Endothelial cell of umbilical vein (primary cell): ENCODE results near the gene LAMC1. TPM values are rescaled to one million over a fixed set of nuclear protein-coding genes. Genes with fewer than 3 reads are reported as not detected.

Experiments used
- BruUV-seq: library from RNA; stranded (reverse); fragments of 400-500 nt; replicated peaks from 2 replicates; lab custom pipeline; 2021; lab: Mats Ljungman, UMichigan
- CTCF ChIA-PET: fragments of 300-600, 350-600 bp; sonication (Branson Sonifier 250); formaldehyde crosslinking; loops from one replicate; lab custom pipeline; 2021; ENCODE audit warnings: antibody characterized with exemption, inconsistent platforms; lab: Charles Lee
- POLR2A ChIA-PET: fragments of 300-600, 350-600 bp; sonication (Branson Sonifier 250); formaldehyde crosslinking; loops from one replicate; lab custom pipeline; 2021; ENCODE audit warnings: antibody characterized with exemption, inconsistent platforms; lab: Charles Lee
- DNase-seq: peaks from one replicate; pipeline ENCODE4 v3.0.0-alpha.2; 2011; ENCODE audit warnings: low read depth, low spot score
- FAIRE-seq: peaks from 2 replicates; lab custom pipeline; 2011; peaks lifted over from hg19 to GRCh38; lab: Jason Lieb, UNC
- H2AFZ ChIP-seq: 2 replicates; pipeline ENCODE4 v1.6.0; 2012; ENCODE audit warnings: low read depth, low read length, control low read depth, inconsistent platforms
- H3K27ac ChIP-seq: 2 replicates; pipeline ENCODE4 v1.5.1; 2011; ENCODE audit warnings: low read depth, mild to moderate bottlenecking, control low read depth, low read length, moderate library complexity; ENCODE audit not compliant: insufficient read depth
- H3K27me3 ChIP-seq, 2 experiments: 2 replicates each; pipeline versions ENCODE4 v1.6.0 to v1.6.1; 2011; ENCODE audit warnings: low read length in 2 of 2, mixed read lengths in 1 of 2; ENCODE audit not compliant: control insufficient read depth in 2 of 2, insufficient read depth in 2 of 2
- H3K36me3 ChIP-seq, 2 experiments: 2 replicates in 1 of 2; 3 replicates in 1 of 2; pipeline ENCODE4 v1.5.1; 2011; ENCODE audit warnings: low read length in 2 of 2, mild to moderate bottlenecking in 1 of 2, moderate library complexity in 1 of 2; ENCODE audit not compliant: control insufficient read depth in 2 of 2, insufficient read depth in 2 of 2; ENCODE audit errors: extremely low read depth in 1 of 2
- H3K4me1 ChIP-seq: 3 replicates; pipeline ENCODE4 v1.5.1; 2011; ENCODE audit warnings: mild to moderate bottlenecking, low read length; ENCODE audit not compliant: control insufficient read depth, insufficient read depth; ENCODE audit errors: extremely low read depth
- H3K4me2 ChIP-seq: 2 replicates; pipeline ENCODE4 v1.6.1; 2011; ENCODE audit warnings: low read length, control low read depth, mixed read lengths; ENCODE audit not compliant: insufficient read depth
- H3K4me3 ChIP-seq, 3 experiments: fragments of 200-600 bp in 1 of 3; sonication (generic), shearing (Covaris generic) in 1 of 3; replicated peaks in 1 of 3; 2 replicates each; pipeline ENCODE4 v1.5.1; 2011 to 2016; ENCODE audit warnings: control low read depth in 3 of 3, low read length in 3 of 3, mild to moderate bottlenecking in 2 of 3, inconsistent platforms in 1 of 3, low read depth in 1 of 3, moderate library complexity in 1 of 3; ENCODE audit not compliant: insufficient read depth in 1 of 3
- H3K79me2 ChIP-seq: 2 replicates; pipeline ENCODE4 v1.6.0; 2012; ENCODE audit warnings: low read length, inconsistent platforms; ENCODE audit not compliant: control insufficient read depth, insufficient read depth
- H3K9ac ChIP-seq: replicated peaks from 2 replicates; pipeline ENCODE3; 2011; ENCODE audit warnings: low read length, control low read depth; ENCODE audit not compliant: insufficient read depth; ENCODE audit errors: extremely low read depth
- H3K9me1 ChIP-seq: replicated peaks from 3 replicates; pipeline ENCODE4 v1.6.0; 2011; ENCODE audit warnings: mild to moderate bottlenecking, low read length; ENCODE audit not compliant: control insufficient read depth, insufficient read depth; ENCODE audit errors: extremely low read depth
- H3K9me3 ChIP-seq: replicated peaks from 2 replicates; pipeline ENCODE4 v1.5.1; 2012; ENCODE audit warnings: low read length, inconsistent platforms; ENCODE audit not compliant: control insufficient read depth, insufficient read depth
- H4K20me1 ChIP-seq: replicated peaks from 2 replicates; pipeline ENCODE3; 2011; ENCODE audit warnings: mild to moderate bottlenecking, low read length; ENCODE audit not compliant: control insufficient read depth, insufficient read depth; ENCODE audit errors: extremely low read depth
- EZH2 ChIP-seq: IDR thresholded peaks from 2 replicates; pipeline ENCODE4 v1.6.1; 2012; ENCODE audit warnings: borderline replicate concordance, low read depth, mild to moderate bottlenecking, moderate library complexity, low read length, inconsistent platforms; ENCODE audit not compliant: severe bottlenecking
- FOS ChIP-seq: IDR thresholded peaks from 2 replicates; pipeline ENCODE4 v1.6.1; 2011; ENCODE audit warnings: mild to moderate bottlenecking, low read length, moderate library complexity, borderline replicate concordance; ENCODE audit not compliant: insufficient read depth
- GATA2 ChIP-seq: IDR thresholded peaks from 2 replicates; pipeline ENCODE4 v1.7.0; 2011; ENCODE audit warnings: low read depth, mild to moderate bottlenecking, moderate library complexity, mixed read lengths, low read length; ENCODE audit not compliant: insufficient read length, insufficient read depth
- JUN ChIP-seq: IDR thresholded peaks from 2 replicates; pipeline ENCODE4 v1.6.1; 2011; ENCODE audit warnings: borderline replicate concordance, low read depth; ENCODE audit not compliant: insufficient read length, insufficient read depth
- MYC ChIP-seq: IDR thresholded peaks from one replicate; pipeline ENCODE4 v1.6.1; 2011; ENCODE audit warnings: mild to moderate bottlenecking, low read depth, low read length
- POLR2A ChIP-seq: IDR thresholded peaks from 2 replicates; pipeline ENCODE4 v1.6.1; 2012; ENCODE audit warnings: low read depth, mild to moderate bottlenecking, control low read depth, low read length
- POLR2AphosphoS5 ChIP-seq: IDR thresholded peaks from 2 replicates; pipeline ENCODE4 v1.6.1; 2012; ENCODE audit warnings: low read depth, mild to moderate bottlenecking, control low read depth, low read length, moderate library complexity; ENCODE audit not compliant: insufficient read depth
- dilution Hi-C: fragments of 300-500 bp; cut with MboI; formaldehyde crosslinking; loops from one replicate; pipeline ENCODE4 v1.15.0; 2019; ENCODE audit warnings: low sequenced_read_pairs; ENCODE audit not compliant: extremely low pct_ligation_motif_present
- intact Hi-C: fragments of 100-400 bp; cut with micrococcal nuclease; formaldehyde crosslinking; loops from one replicate; pipeline ENCODE4 v1.10.0; 2022
- polyA plus RNA-seq, 4 experiments: library from polyadenylated mRNA; depleted of rRNA in 3 of 4; stranded (reverse) in 3 of 4; unstranded in 1 of 4; fragments of >200 nt; gene quantifications; 2 replicates each; pipeline versions ENCODE4 v1.2.1 to v1.2.3, GENCODE V29; 2011 to 2012; ENCODE audit warnings: missing spikeins in 1 of 4
- total RNA-seq: library from RNA; stranded (reverse); gene quantifications from 2 replicates; pipeline ENCODE4 v1.2.3, GENCODE V29; 2021
- TF ChIP-seq, protein P1 (sequence below): IDR thresholded peaks from 2 replicates; pipeline ENCODE4 v1.6.1; 2011; ENCODE audit not compliant: insufficient read depth, insufficient read length
- TF ChIP-seq, protein P2 (sequence below), 2 donors: IDR thresholded peaks; 1 replicate in 1 of 2; 2 replicates in 1 of 2; pipeline ENCODE4 v1.5.1; 2011; ENCODE audit warnings: low read length in 2 of 2, mild to moderate bottlenecking in 2 of 2, moderate library complexity in 2 of 2, control low read depth in 1 of 2, inconsistent platforms in 1 of 2, low read depth in 1 of 2; ENCODE audit not compliant: insufficient read depth in 1 of 2; ENCODE audit errors: extremely low read depth in 1 of 2

LAMC1 gene
- total and polyA plus RNA-seq, 2 donors (not counting 3 experiments of a cell fraction or from before 2014, with no cell fraction given), result 92.5 to 216 TPM

DNA sequence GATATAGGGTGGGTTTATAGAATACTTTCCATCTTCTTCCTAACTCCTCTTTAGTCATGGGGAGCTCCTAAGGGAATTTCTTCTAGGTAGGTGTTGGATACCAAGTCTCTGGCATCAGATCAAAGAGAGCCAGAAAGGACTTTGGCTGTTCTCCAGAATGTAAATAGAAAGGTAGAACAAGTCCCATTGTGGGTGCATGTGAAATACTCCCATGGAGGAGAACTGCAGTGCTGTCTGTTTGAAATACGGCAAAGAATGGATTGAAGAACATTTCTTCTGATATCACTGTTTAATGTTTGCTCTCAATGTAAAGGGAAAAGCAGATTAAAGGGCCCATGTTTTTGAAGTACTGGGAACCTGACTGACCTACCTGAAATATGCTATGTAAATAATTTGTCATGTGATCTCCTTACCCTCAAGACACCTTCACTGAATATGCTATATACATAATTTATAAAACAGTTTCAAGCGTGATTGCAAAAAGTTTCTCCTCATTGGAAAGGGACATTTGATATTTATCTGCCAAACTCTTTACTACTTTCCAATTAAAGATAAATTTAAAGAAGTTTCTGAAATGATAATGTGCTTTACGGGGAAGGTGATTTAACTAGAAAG lies 65.9 kb downstream of the LAMC1 start:
- H3K36me3 ChIP-seq, result no peaks in the 10 kb centered on the region
- H3K27me3 ChIP-seq, result no peaks in the 10 kb centered on the region
- FAIRE-seq (no peak), DNase-seq (no peak)
- no peak overlapping the region for H2AFZ ChIP-seq
- H3K4me2 ChIP-seq, result no peak overlapping the region
- H3K9me3 ChIP-seq, result no peaks in the 10 kb centered on the region
- no peaks in the 10 kb centered on the region for H3K9me1 ChIP-seq
- peaks cover 13% of the 10 kb centered on the region for H4K20me1 ChIP-seq
- no peak overlapping the region for H3K27ac ChIP-seq
- intact Hi-C loops, result no loop called here
- dilution Hi-C loops, result no loop called here
- H3K79me2 ChIP-seq, result peaks cover 91% of the 10 kb centered on the region
- no TSS peak for BruUV-seq
- ChIA-PET POLR2A (no interaction called here), CTCF (no interaction called here)
- no peak for TF ChIP-seq MYC
- no peak for TF ChIP-seq JUN
- TF ChIP-seq, protein P1, sequence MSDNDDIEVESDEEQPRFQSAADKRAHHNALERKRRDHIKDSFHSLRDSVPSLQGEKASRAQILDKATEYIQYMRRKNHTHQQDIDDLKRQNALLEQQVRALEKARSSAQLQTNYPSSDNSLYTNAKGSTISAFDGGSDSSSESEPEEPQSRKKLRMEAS, result no peak
- TF ChIP-seq, protein P2, sequence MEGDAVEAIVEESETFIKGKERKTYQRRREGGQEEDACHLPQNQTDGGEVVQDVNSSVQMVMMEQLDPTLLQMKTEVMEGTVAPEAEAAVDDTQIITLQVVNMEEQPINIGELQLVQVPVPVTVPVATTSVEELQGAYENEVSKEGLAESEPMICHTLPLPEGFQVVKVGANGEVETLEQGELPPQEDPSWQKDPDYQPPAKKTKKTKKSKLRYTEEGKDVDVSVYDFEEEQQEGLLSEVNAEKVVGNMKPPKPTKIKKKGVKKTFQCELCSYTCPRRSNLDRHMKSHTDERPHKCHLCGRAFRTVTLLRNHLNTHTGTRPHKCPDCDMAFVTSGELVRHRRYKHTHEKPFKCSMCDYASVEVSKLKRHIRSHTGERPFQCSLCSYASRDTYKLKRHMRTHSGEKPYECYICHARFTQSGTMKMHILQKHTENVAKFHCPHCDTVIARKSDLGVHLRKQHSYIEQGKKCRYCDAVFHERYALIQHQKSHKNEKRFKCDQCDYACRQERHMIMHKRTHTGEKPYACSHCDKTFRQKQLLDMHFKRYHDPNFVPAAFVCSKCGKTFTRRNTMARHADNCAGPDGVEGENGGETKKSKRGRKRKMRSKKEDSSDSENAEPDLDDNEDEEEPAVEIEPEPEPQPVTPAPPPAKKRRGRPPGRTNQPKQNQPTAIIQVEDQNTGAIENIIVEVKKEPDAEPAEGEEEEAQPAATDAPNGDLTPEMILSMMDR (IDR thresholded peaks at IDR 0.05; ENCODE audit: extremely low read depth in 1 of 2, insufficient read depth in 1 of 2, low read depth in 1 of 2, low read length in 2 of 2), result no peak
- TF ChIP-seq FOS, result no peak
- no peak for TF ChIP-seq EZH2
- TF ChIP-seq POLR2A, result no peak
- no peak for TF ChIP-seq GATA2
- no peak for TF ChIP-seq POLR2AphosphoS5
- no peak overlapping the region for H3K4me3 ChIP-seq
- H3K9ac ChIP-seq, result no peak overlapping the region
- no peaks in the 10 kb centered on the region for H3K4me1 ChIP-seq
